ENCODE results near the gene GRK3. TPM values are rescaled to one million over a fixed set of nuclear protein-coding genes. Genes with fewer than 3 reads are reported as not detected.
"Not testable (repeated sequence)": the region's sequence is repeated elsewhere in the genome, so short reads cannot be mapped to it uniquely, and the experiment has no call there.

GRK3 gene
- total RNA-seq, 2 experiments from 2014 or later, result 27.6 to 29.4 TPM

DNA sequence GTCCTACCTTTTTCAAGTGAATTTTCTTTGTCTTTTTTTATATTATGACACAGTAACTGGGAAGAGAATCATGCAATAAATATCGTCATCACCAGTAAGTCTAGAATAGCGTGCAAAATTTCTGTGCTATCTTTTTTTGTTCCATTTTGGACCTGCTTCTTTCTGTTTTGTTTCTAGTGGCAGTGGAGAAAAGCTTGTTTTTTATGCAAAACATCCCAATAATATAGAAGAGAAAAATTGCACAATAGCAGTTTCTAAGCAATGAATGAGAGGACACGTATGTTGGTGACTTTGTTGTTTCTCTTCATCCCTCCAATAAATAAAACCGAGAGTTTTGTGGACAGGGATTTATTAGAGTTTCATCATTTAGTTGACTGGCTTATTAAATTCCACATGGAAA is 10.3 kb downstream of the GRK3 start:
- H3K27me3 Mint-ChIP-seq, result no peaks in the 10 kb centered on the region
- no peaks in the 10 kb centered on the region for H3K9me3 Mint-ChIP-seq
- H3K4me3 Mint-ChIP-seq, result no peak overlapping the region
- peaks cover 17% of the 10 kb centered on the region for H3K4me1 Mint-ChIP-seq
- no peak overlapping the region for H3K27ac Mint-ChIP-seq
- no peak for DNase-seq
- peaks cover 14% of the 10 kb centered on the region for H3K36me3 Mint-ChIP-seq

DNA sequence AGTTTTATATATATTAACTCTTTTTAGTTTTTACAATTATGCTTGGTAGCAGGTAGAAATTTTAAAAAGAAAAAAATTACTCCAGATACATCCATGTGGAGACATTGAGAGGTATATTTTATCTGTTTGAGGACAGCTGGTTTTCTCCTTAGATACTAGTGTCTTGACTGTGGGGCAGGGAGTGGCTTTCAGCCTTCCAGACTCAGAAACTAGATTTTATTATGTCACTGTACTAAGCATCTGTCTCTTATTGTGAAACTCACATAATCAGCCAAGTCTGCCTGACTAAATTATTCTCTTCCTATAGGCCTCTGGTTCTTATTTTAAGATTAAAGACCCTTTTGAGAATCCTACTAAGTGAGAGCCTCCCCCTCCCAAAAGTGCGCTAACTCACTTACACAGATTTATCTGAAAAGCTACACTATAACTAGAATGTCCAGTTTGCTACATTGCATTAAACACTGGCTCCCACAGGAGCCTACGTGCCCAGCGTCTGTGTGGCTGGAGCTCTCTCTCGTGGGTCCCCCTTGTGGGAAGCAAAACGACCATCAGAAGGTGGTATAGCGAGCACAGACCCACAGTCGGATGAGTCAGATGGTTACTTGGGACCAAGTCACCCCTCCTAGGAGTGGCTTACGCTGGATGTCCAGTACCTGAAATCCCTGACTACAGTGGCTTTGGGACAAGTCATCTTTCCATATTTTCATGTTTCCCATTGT is 11.4 kb downstream of the GRK3 start:
- H3K36me3 Mint-ChIP-seq, result peaks cover 12% of the 10 kb centered on the region
- peaks cover 17% of the 10 kb centered on the region for H3K4me1 Mint-ChIP-seq
- H3K4me3 Mint-ChIP-seq, H3K27ac Mint-ChIP-seq, DNase-seq, H3K9me3 Mint-ChIP-seq, H3K27me3 Mint-ChIP-seq: not testable (repeated sequence)

DNA sequence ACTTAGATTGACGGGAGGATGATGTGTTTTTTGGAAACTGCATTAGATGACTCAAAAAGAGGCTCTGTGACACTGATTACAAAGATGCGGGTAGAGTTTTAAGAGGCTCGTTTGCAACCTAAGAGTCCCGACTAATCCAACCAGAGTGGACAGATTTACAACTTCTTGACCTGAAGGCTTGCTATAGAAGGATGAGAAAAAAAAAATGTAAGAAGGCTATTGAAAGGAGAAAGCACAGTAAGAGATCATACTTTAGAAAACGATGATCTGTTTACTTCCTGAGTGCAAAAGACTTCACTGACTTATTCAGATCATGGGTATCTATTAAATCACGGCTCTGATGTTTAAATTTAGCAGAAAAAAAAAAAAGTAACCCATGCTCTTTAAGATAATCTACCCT is 17.0 kb downstream of the GRK3 start:
- H3K27ac Mint-ChIP-seq, H3K36me3 Mint-ChIP-seq, DNase-seq, H3K27me3 Mint-ChIP-seq, H3K4me3 Mint-ChIP-seq, H3K9me3 Mint-ChIP-seq: not testable (repeated sequence)
- H3K4me1 Mint-ChIP-seq, result peaks cover 14% of the 10 kb centered on the region

DNA sequence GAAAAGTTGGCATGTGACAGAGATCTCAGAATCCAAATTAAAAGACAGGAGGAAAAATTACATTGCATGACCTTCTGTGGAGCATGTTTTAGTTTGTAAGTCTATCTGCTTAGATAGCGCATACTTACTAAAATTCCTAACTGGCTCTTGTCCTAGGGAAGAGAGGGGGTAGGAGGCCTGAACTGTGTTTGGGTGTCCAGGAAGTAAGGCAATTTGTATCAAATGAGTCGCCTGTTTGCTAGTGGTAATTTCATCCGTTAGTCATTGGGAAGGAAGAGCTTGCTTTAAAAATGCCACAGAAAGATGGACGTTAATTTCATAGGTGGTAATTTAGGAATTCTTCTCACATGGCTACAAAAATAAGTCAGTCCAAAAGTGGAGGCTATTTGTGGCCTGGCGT is 18.5 kb downstream of the GRK3 start:
- Mint-ChIP-seq H3K4me1 (peaks cover 14% of the 10 kb centered on the region), H3K27me3 (no peaks in the 10 kb centered on the region), H3K36me3 (peaks cover 5% of the 10 kb centered on the region), H3K27ac (no peak overlapping the region), H3K9me3 (no peaks in the 10 kb centered on the region), H3K4me3 (peak overlapping the region; percentile 30)
- no peak for DNase-seq

DNA sequence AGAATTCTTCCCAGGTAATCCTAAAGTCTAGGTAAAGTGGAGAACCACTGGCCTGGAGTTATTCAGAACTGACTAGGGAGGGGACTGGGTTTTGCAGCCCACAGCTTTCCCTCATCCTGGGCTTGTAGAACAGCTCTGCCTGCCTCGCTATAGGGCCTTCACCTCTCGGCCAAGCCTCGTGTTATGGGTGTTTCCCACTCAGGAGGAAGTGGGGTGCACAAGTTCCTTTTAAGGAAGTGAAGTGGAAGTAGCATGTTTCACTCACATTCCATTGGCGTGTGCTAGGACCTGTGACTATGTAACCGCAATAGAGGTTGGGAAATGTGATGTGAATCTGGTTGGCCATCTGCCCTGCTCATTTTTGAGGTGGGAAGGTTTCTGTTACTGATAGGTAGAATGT is 20.5 kb downstream of the GRK3 start:
- DNase-seq, H3K27me3 Mint-ChIP-seq, H3K4me3 Mint-ChIP-seq, H3K27ac Mint-ChIP-seq, H3K36me3 Mint-ChIP-seq, H3K9me3 Mint-ChIP-seq: not testable (repeated sequence)
- peaks cover 17% of the 10 kb centered on the region for H3K4me1 Mint-ChIP-seq

DNA sequence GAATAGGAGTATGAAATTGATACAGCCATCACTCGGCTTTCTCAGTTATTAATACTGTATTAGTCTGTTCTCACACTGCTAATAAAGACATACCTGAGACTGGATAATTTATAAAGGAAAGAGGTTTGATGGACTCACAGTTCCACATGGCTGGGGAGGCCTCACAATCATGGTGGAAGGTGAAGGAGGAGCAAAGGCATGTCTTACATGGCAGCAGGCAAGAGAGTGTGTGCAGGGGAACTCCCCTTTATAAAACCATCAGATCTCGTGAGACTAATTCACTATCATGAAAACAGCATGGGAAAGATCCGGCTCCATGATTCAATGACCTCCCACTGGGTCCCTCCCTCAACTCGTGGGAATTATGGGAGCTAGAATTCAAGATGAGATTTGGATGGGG is 25.2 kb downstream of the GRK3 start:
- H3K4me3 Mint-ChIP-seq, H3K27me3 Mint-ChIP-seq, H3K4me1 Mint-ChIP-seq, DNase-seq, H3K27ac Mint-ChIP-seq: not testable (repeated sequence)
- H3K9me3 Mint-ChIP-seq, result peaks cover 16% of the 10 kb centered on the region
- H3K36me3 Mint-ChIP-seq, result peaks cover 22% of the 10 kb centered on the region

DNA sequence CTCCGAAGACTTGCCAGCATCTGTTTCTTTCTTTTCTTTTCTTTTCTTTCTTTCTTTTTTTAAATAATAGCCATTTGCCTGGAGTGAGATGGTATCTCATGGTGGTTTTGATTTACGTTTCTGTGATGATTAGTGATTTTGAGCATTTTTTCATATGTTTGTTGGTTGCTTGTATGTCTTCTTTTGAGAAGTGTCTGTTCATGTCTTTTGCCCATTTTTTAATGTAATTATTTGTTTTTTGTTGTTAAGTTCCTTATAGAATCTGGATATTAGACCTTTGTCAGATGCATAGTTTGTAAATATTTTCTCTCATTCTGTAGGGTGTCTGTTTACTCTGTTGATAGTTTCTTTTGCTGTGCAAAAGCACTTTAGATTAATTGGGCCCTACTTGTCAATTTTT is 28.8 kb downstream of the GRK3 start:
- H3K36me3 Mint-ChIP-seq, result peaks cover 34% of the 10 kb centered on the region
- H3K27ac Mint-ChIP-seq, result not testable (repeated sequence)

DNA sequence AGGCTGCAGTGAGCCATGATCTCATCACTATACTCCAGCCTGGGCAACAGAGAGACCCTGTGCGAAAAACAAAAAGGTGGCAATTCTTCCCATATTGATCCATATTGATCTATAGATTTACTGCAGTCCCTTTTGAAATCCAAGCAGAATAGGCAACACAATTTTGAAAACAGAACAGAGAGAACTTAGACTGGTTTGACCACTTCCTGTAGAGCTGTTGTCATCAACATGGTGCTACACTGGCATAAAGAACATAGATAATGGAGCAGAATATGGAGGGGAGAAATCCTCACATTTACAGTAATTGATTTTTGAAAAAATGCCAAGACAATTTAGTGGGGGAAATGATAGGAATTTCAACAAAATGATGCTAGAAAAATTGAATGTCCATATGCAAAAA is 34.1 kb downstream of the GRK3 start:
- no peak overlapping the region for H3K27ac Mint-ChIP-seq
- peaks cover 6% of the 10 kb centered on the region for H3K9me3 Mint-ChIP-seq
- H3K4me1 Mint-ChIP-seq, result peaks cover 14% of the 10 kb centered on the region
- H3K4me3 Mint-ChIP-seq, result no peak overlapping the region
- H3K36me3 Mint-ChIP-seq, result peaks cover 20% of the 10 kb centered on the region
- no peak for DNase-seq
- H3K27me3 Mint-ChIP-seq, result no peaks in the 10 kb centered on the region

More for the DNA sequence above, 28.8 kb downstream of the GRK3 start:
- H3K9me3 Mint-ChIP-seq, result peaks cover 19% of the 10 kb centered on the region
- H3K27me3 Mint-ChIP-seq, DNase-seq, H3K4me3 Mint-ChIP-seq, H3K4me1 Mint-ChIP-seq: not testable (repeated sequence)

DNA sequence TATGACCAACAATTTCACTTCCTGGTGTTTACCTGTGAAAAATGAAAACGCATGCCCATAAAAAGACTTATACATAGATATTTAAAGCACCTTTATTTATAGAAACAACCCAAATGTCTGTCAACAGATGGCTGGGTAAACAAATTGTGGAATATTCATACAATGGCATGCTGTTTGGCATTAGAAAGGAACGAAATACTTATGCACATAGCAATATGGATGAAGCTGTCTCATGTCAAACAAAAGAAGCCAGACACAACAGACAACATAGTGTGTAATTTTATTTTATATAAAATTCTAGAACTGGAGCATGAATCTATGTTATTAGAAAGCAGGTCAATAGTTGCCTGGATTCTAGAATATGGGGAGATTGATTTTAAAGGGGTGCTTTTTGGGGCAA is 38.0 kb downstream of the GRK3 start:
- Mint-ChIP-seq H3K9me3 (peaks cover 2% of the 10 kb centered on the region), H3K4me1 (peaks cover 14% of the 10 kb centered on the region), H3K27ac (no peak overlapping the region), H3K36me3 (peaks cover 3% of the 10 kb centered on the region), H3K4me3 (no peak overlapping the region), H3K27me3 (no peaks in the 10 kb centered on the region)
- no peak for DNase-seq

DNA sequence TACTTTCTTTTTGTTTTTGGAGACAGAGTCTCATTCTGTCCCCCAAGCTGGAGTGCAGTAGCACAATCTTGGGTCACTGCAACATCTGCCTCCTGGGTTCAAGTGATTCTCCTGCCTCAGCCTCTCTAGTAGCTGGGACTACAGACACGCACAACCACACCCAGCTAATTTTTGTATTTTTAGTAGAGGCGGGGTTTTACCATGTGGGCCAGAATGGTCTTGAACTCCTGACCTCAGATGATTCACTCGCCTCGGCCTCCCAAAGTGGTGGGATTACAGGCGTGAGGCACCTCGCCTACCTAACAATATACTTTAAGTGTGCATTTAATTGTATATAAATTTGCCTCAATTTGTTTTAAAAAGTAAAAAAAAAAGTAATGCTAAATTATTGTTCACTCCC is 38.4 kb downstream of the GRK3 start:
- H3K4me1 Mint-ChIP-seq, result peaks cover 13% of the 10 kb centered on the region
- no peak for DNase-seq
- H3K9me3 Mint-ChIP-seq, result no peaks in the 10 kb centered on the region
- H3K27me3 Mint-ChIP-seq, result no peaks in the 10 kb centered on the region
- H3K4me3 Mint-ChIP-seq, result no peak overlapping the region
- no peak overlapping the region for H3K27ac Mint-ChIP-seq
- H3K36me3 Mint-ChIP-seq, result peaks cover 2% of the 10 kb centered on the region

DNA sequence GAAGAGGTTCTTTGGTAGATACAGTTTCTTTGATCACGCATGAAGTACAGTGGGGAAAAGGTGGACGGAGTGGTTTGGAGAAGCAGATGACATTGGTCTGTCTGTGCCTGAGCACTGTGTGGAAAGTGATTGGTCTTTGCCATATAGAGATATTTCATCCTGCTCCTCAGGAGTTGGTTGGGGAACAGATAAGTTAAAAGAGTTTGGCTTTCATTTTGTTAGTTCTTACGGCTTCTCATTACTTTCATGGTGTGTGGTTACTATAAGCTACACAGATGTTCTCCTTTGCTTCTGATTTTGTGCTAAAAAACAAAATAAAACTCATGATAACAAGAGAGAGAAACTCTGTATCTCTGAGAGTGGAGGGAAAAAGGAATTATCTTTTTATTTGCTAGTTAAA is 40.7 kb downstream of the GRK3 start:
- H3K9me3 Mint-ChIP-seq, H3K4me1 Mint-ChIP-seq, H3K4me3 Mint-ChIP-seq, H3K27me3 Mint-ChIP-seq, H3K36me3 Mint-ChIP-seq, DNase-seq, H3K27ac Mint-ChIP-seq: not testable (repeated sequence)

DNA sequence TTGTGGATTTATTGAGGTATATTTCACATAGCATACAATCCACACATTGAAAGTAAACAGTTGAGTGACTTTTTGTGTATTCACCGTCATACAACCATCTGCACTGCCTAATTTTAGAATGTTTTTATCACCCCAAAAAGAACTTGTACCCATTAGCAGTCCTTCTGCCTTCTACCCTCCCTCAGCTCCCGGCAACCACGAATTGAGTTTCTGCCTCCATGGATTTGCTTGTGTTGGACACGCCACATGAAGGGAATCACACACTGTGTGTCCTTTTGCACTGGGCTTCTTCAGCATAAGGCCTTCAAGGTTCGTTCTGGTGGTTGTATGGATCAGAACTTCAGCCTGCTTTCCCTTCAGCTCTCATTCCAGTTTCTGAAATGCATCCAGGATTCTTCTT is 41.1 kb downstream of the GRK3 start:
- not testable (repeated sequence) for H3K27ac Mint-ChIP-seq, H3K9me3 Mint-ChIP-seq, DNase-seq, H3K36me3 Mint-ChIP-seq, H3K27me3 Mint-ChIP-seq, H3K4me3 Mint-ChIP-seq, H3K4me1 Mint-ChIP-seq

DNA sequence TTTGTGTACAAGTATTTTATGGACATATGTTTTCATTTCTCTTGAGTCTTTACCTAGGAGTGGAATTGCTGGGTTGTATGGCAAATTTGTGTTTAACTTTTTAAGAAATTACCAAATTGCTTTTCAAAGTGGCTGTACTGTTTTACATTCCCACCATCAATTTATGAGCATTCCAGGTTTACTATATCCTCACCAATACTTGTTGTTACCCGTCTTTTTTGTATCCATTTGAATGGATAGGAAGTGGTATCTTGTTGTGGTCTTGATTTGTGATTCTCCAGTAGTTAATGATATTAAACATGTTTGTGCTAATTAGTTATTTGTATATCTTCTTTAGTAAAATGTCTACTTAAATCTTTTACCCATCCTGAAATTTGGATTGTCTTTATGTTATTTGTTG is 46.8 kb downstream of the GRK3 start:
- H3K9me3 Mint-ChIP-seq, DNase-seq: not testable (repeated sequence)
- H3K36me3 Mint-ChIP-seq, result peaks cover 23% of the 10 kb centered on the region

DNA sequence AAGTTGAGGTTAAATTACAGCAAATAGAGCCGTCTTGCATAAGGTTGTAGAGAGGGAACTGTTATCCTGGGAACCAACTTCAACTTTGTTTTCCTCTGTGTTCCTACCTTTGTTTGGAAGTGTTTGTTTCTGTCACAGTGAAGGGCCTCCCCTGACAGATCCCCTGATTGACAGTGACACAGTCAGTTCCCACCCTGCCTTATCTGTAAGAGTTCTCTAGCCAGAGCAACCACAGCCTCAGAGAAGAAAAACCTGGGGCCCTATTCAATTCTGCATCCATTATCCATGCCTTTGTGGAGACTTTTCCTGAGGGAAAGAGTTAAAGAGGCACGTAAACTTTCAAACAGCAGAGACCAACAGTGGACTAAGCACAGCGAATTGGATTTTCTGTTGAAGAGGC is 48.7 kb downstream of the GRK3 start:
- not testable (repeated sequence) for H3K9me3 Mint-ChIP-seq, H3K4me3 Mint-ChIP-seq, H3K4me1 Mint-ChIP-seq, H3K27me3 Mint-ChIP-seq, DNase-seq, H3K27ac Mint-ChIP-seq
- peaks cover 24% of the 10 kb centered on the region for H3K36me3 Mint-ChIP-seq

More for the DNA sequence above, 46.8 kb downstream of the GRK3 start:
- not testable (repeated sequence) for H3K27me3 Mint-ChIP-seq, H3K27ac Mint-ChIP-seq, H3K4me1 Mint-ChIP-seq, H3K4me3 Mint-ChIP-seq

DNA sequence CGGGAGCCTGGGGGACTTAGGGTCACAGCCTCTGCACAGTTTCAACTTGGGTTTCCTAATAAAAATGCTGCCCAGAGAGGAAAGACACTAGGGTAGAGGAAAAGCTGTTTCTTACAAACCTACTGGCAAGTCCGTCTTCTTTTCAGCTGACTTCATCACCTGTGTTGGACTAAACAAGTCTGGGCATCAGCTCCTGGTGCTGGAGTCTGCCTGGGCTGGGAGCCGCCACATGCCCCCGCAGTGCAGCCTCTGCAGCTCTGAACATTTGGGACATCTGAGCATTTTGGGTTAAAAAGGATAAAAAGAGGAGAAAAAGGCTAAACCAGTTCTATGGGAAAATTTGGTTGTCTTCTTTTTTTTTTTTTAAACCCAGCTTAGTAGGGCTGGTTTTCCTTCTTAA is 49.1 kb downstream of the GRK3 start:
- H3K27me3 Mint-ChIP-seq, H3K4me1 Mint-ChIP-seq, H3K4me3 Mint-ChIP-seq, H3K27ac Mint-ChIP-seq, DNase-seq, H3K9me3 Mint-ChIP-seq: not testable (repeated sequence)
- H3K36me3 Mint-ChIP-seq, result peaks cover 24% of the 10 kb centered on the region

DNA sequence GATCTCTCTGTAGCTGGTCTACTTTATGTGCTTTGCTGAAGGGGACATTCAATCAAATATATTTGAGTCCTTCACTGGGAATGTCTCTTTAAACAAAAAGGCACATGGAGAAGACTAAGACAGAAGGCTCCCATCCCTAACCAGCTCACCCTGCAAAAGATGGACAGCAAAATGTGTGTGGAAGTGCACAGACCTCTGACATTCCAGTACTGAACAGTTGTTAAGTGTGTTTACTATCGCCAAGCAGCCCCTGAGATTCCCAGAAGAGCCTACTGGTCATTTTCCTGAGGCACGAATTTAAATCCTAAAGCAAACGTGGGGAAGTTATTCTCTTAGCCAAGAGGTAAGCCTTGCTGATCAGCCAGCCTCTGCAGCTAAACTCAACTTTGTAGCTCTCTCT is 50.3 kb downstream of the GRK3 start:
- peaks cover 24% of the 10 kb centered on the region for H3K36me3 Mint-ChIP-seq
- not testable (repeated sequence) for H3K4me3 Mint-ChIP-seq, DNase-seq, H3K9me3 Mint-ChIP-seq, H3K27ac Mint-ChIP-seq, H3K4me1 Mint-ChIP-seq, H3K27me3 Mint-ChIP-seq

Measured in activated naive CD8-positive, alpha-beta T cell treated with anti-CD3 and anti-CD28 coated beads for 36 hours (primary cell).